Muscle of leg (tissue), 11 donors: ENCODE results near the gene GRK4. TPM values are rescaled to one million over a fixed set of nuclear protein-coding genes. Genes with fewer than 3 reads are reported as not detected.

ENCODE experiments used
- DNase-seq: peaks from one replicate; pipeline ENCODE4 v3.0.0; 2013
- H3K27ac ChIP-seq: one replicate; pipeline ENCODE4 v1.5.1; 2013; ENCODE audit warnings: mild to moderate bottlenecking, low read length, control low read depth
- H3K27me3 ChIP-seq: one replicate; pipeline ENCODE4 v1.6.1; 2013; ENCODE audit warnings: low read length; ENCODE audit not compliant: control insufficient read depth, insufficient read depth
- H3K36me3 ChIP-seq: one replicate; pipeline ENCODE4 v1.6.1; 2013; ENCODE audit warnings: low read length; ENCODE audit not compliant: control insufficient read depth, insufficient read depth
- H3K4me1 ChIP-seq: one replicate; pipeline ENCODE4 v1.6.1; 2013; ENCODE audit warnings: low read length; ENCODE audit not compliant: control insufficient read depth, insufficient read depth
- H3K4me3 ChIP-seq: one replicate; pipeline ENCODE4 v1.5.1; 2013; ENCODE audit warnings: low read length, control low read depth
- H3K9me3 ChIP-seq: replicated peaks from 2 replicates; pipeline ENCODE4 v1.6.1; 2013; ENCODE audit warnings: low read depth, low read length; ENCODE audit not compliant: control insufficient read depth
- WGBS: methylation state at CpG from one replicate; pipeline ENCODE4 v1.1.5; 2013; ENCODE audit warnings: missing lambda C conversion rate; ENCODE audit not compliant: insufficient coverage; 5-methylcytosine and 5-hydroxymethylcytosine counted together
- polyA plus RNA-seq, 8 donors: library from polyadenylated mRNA; unstranded; fragments of 120-200 nt; gene quantifications; one replicate each; pipeline versions ENCODE4 v1.2.1 to v1.2.3, GENCODE V29; 2013; ENCODE audit warnings: inconsistent platforms in 1 of 8, low replicate concordance in 1 of 8; ENCODE audit not compliant: insufficient read length in 8 of 8, insufficient read depth in 1 of 8
- total RNA-seq: library from RNA; stranded (reverse); fragments of 120-200 nt; gene quantifications from one replicate; pipeline ENCODE4 v1.2.4, GENCODE V29; 2013

The GRK4 gene
- total and polyA plus RNA-seq, 9 donors: 6.7 to 16.1 (median 8.8) TPM

DNA sequence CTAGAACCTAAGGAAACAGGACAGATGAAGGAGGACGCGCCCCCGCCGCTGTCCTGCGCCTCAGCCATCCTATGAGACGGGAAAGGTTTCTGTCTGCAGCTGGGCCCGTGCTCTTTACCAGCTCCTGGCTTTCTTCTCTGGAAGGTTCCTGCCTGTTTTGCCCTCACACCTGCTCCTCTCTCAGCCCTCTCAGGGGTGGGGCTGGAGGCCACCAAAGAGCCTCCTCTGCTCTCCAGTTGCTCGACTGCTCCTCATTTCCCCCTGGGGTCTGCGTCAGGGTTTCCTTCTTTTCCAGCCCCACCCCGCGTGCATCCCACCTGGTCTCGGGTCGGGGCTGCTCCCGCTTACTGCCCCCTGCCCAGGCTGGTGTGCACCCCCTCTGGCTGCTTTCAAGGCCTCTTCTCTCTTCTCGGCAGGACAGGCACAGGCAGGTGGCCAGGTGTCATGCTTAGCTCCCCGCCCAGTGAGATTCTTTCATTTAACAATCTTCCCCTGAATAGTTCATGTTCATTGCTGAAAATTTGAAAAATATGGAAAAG lies 106.4 kb downstream of the GRK4 start:
- Histone ChIP-seq H3K4me1 (peaks cover 6% of the 10 kb centered on the region), H3K36me3 (no peaks in the 10 kb centered on the region), H3K27me3 (no peaks in the 10 kb centered on the region), H3K4me3 (no peak overlapping the region), H3K9me3 (no peaks in the 10 kb centered on the region), H3K27ac (no peak overlapping the region)
- 64% methylated on average over 14 of the region's 16 CpGs for WGBS
- DNase-seq: no peak

DNA sequence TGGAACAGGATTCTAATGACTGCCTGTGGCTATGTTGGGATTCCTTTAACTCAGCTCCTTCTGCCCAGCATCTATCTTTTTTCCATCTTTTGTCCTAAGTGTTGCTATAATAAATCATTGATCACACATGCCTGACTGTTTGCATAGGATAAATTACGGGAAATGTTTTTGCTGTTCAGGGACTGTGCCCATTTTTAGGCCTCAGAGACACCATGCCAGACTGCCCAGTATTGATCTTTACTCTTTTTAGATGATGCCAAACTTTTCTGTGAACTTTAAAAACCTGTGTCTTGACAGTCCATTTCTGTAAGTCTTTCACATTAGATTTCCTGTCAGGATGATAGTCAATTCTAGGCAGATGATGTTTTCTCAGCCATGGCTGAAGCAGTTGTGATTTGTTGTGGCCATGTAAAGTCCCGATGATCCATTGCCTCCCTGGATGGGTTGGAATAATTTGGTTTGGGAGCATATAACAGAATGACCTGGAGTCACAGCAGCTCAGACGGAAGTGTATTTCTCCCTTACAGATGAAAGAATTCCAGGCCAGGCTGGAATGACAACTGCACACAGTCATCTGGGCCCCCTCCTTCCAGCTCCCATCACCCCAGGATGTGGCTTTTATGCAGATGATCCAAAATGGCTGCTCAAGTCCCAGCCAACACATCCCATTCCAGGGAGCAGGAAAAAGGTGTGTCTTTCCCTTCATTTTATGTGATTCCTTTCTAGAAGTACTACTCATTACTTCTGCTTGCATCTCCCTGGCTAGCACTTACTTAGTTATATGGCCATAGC lies 107.5 kb downstream of the GRK4 start:
- 90% methylated on average over 2 of the region's 3 CpGs for WGBS
- Histone ChIP-seq H3K9me3 (no peaks in the 10 kb centered on the region), H3K4me3 (no peak overlapping the region), H3K27me3 (no peaks in the 10 kb centered on the region), H3K4me1 (peaks cover 9% of the 10 kb centered on the region), H3K36me3 (no peaks in the 10 kb centered on the region), H3K27ac (no peak overlapping the region)
- no peak for DNase-seq

DNA sequence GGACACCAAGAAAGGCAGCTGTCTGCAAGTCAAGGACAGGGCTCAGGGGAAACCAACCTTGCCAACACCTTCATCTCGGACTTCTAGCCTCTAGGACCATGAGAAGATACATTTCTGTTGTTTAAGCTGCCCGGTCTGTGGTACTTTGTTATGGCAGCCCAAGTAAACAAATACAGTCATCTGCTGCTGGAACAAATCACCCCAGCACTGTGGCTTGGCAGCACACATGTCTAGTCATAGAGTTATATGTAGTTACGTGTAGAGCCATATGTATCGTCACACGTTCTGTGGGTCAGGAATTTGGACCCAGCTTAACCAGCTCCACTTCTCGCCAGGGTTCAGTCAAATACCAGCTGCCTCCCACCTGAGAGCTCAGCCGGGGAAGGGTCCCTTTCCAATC lies 108.4 kb downstream of the GRK4 start:
- Histone ChIP-seq H3K27ac (no peak overlapping the region), H3K4me1 (peaks cover 11% of the 10 kb centered on the region), H3K27me3 (no peaks in the 10 kb centered on the region), H3K9me3 (no peaks in the 10 kb centered on the region), H3K36me3 (no peaks in the 10 kb centered on the region), H3K4me3 (no peak overlapping the region)
- WGBS: 83% methylated on average over 5 of the region's 7 CpGs
- peak; percentile 22 for DNase-seq

DNA sequence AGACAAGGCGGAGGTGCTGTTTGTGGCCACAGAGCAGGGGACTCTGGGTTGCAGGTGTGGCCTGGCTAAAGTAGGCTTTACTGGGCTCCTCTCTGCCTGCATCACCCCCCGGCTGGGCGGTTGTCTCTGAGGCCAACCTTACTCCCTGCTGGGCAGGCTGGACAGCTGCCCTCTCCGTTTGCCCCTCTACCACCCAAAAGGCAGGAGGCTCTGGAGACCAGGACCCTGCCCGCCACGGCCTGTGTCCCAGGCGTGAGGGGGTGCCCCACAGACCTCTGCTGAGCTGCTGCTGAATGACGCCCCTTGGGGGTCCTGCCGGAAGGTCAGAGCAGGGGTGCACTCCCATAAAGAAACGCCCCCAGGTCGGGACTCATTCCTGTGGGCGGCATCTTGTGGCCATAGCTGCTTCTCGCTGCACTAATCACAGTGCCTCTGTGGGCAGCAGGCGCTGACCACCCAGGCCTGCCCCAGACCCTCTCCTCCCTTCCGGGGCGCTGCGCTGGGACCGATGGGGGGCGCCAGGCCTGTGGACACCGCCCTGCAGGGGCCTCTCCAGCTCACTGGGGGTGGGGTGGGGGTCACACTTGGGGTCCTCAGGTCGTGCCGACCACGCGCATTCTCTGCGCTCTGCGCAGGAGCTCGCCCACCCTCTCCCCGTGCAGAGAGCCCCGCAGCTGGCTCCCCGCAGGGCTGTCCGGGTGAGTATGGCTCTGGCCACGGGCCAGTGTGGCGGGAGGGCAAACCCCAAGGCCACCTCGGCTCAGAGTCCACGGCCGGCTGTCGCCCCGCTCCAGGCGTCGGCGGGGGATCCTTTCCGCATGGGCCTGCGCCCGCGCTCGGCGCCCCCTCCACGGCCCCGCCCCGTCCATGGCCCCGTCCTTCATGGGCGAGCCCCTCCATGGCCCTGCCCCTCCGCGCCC lies 110.0 kb downstream of the GRK4 start:
- 11% methylated on average over 34 of the region's 54 CpGs for WGBS
- peaks cover 11% of the 10 kb centered on the region for H3K4me1 ChIP-seq
- peak overlapping the region; percentile 25 for H3K27ac ChIP-seq
- no peaks in the 10 kb centered on the region for H3K27me3 ChIP-seq
- H3K36me3 ChIP-seq: no peaks in the 10 kb centered on the region
- no peak for DNase-seq
- H3K9me3 ChIP-seq: no peaks in the 10 kb centered on the region
- peak overlapping the region; percentile 56 for H3K4me3 ChIP-seq

DNA sequence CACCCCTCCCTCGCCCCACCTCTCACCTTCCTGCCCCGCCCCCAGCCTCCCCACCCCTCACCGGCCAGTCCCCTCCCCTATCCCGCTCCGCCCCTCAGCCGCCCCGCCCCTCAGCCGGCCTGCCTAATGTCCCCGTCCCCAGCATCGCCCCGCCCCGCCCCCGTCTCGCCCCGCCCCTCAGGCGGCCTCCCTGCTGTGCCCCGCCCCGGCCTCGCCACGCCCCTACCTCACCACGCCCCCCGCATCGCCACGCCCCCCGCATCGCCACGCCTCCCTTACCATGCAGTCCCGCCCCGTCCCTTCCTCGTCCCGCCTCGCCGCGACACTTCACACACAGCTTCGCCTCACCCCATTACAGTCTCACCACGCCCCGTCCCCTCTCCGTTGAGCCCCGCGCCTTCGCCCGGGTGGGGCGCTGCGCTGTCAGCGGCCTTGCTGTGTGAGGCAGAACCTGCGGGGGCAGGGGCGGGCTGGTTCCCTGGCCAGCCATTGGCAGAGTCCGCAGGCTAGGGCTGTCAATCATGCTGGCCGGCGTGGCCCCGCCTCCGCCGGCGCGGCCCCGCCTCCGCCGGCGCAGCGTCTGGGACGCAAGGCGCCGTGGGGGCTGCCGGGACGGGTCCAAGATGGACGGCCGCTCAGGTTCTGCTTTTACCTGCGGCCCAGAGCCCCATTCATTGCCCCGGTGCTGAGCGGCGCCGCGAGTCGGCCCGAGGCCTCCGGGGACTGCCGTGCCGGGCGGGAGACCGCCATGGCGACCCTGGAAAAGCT lies 110.9 kb downstream of the GRK4 start, which contains the start of the genes HTT and HTT-AS:
HTT (plus strand) TSS at position 604 of the 768 bp plus-strand sequence; CDS start at position 749, 145 bp downstream.
HTT-AS (minus strand) TSS at position 461 of the 768 bp plus-strand sequence.
- under 1% methylated on average over 66 of the region's 81 CpGs for WGBS
- Histone ChIP-seq H3K36me3 (no peaks in the 10 kb centered on the region), H3K27me3 (no peaks in the 10 kb centered on the region), H3K4me3 (peak within 1 kb of the TSS; percentile 88), H3K4me1 (peaks cover 11% of the 10 kb centered on the region), H3K9me3 (no peaks in the 10 kb centered on the region), H3K27ac (peak within 1 kb of the TSS; percentile 97)
- DNase-seq: peak; percentile 98

DNA sequence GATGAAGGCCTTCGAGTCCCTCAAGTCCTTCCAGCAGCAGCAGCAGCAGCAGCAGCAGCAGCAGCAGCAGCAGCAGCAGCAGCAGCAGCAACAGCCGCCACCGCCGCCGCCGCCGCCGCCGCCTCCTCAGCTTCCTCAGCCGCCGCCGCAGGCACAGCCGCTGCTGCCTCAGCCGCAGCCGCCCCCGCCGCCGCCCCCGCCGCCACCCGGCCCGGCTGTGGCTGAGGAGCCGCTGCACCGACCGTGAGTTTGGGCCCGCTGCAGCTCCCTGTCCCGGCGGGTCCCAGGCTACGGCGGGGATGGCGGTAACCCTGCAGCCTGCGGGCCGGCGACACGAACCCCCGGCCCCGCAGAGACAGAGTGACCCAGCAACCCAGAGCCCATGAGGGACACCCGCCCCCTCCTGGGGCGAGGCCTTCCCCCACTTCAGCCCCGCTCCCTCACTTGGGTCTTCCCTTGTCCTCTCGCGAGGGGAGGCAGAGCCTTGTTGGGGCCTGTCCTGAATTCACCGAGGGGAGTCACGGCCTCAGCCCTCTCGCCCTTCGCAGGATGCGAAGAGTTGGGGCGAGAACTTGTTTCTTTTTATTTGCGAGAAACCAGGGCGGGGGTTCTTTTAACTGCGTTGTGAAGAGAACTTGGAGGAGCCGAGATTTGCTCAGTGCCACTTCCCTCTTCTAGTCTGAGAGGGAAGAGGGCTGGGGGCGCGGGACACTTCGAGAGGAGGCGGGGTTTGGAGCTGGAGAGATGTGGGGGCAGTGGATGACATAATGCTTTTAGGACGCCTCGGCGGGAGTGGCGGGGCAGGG lies 111.7 kb downstream of the GRK4 start:
- H3K27ac ChIP-seq: peak overlapping the region; percentile 96
- H3K4me3 ChIP-seq: peak overlapping the region; percentile 88
- H3K9me3 ChIP-seq: no peaks in the 10 kb centered on the region
- no peaks in the 10 kb centered on the region for H3K36me3 ChIP-seq
- under 1% methylated on average over 36 of the region's 60 CpGs for WGBS
- H3K27me3 ChIP-seq: no peaks in the 10 kb centered on the region
- H3K4me1 ChIP-seq: peaks cover 11% of the 10 kb centered on the region
- DNase-seq: peak; percentile 85

DNA sequence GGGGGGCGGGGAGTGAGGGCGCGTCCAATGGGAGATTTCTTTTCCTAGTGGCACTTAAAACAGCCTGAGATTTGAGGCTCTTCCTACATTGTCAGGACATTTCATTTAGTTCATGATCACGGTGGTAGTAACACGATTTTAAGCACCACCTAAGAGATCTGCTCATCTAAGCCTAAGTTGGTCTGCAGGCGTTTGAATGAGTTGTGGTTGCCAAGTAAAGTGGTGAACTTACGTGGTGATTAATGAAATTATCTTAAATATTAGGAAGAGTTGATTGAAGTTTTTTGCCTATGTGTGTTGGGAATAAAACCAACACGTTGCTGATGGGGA lies 112.2 kb downstream of the GRK4 start:
- H3K36me3 ChIP-seq: no peaks in the 10 kb centered on the region
- peak overlapping the region; percentile 96 for H3K27ac ChIP-seq
- H3K9me3 ChIP-seq: no peaks in the 10 kb centered on the region
- DNase-seq: no peak
- no peaks in the 10 kb centered on the region for H3K27me3 ChIP-seq
- H3K4me1 ChIP-seq: peaks cover 11% of the 10 kb centered on the region
- 0% methylated on average over 5 of the region's 8 CpGs for WGBS
- H3K4me3 ChIP-seq: peak overlapping the region; percentile 88

DNA sequence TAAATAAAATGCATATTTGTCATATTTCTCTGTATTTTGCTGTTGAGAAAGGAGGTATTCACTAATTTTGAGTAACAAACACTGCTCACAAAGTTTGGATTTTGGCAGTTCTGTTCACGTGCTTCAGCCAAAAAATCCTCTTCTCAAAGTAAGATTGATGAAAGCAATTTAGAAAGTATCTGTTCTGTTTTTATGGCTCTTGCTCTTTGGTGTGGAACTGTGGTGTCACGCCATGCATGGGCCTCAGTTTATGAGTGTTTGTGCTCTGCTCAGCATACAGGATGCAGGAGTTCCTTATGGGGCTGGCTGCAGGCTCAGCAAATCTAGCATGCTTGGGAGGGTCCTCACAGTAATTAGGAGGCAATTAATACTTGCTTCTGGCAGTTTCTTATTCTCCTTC lies 114.4 kb downstream of the GRK4 start:
- peaks cover 11% of the 10 kb centered on the region for H3K4me1 ChIP-seq

DNA sequence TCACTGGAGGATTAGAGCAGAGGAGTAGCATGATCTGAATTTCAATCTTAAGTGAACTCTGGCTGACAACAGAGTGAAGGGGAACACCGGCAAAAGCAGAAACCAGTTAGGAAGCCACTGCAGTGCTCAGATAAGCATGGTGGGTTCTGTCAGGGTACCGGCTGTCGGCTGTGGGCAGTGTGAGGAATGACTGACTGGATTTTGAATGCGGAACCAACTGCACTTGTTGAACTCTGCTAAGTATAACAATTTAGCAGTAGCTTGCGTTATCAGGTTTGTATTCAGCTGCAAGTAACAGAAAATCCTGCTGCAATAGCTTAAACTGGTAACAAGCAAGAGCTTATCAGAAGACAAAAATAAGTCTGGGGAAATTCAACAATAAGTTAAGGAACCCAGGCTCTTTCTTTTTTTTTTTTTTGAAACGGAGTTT lies 116.3 kb downstream of the GRK4 start:
- Histone ChIP-seq H3K9me3 (no peaks in the 10 kb centered on the region), H3K4me3 (no peak overlapping the region), H3K27me3 (no peaks in the 10 kb centered on the region), H3K27ac (no peak overlapping the region), H3K4me1 (peaks cover 5% of the 10 kb centered on the region), H3K36me3 (no peaks in the 10 kb centered on the region)
- DNase-seq: no peak
- 86% methylated on average over 5 of the region's 6 CpGs for WGBS

More for the DNA sequence above, 114.4 kb downstream of the GRK4 start:
- peak; percentile 16 for DNase-seq
- Histone ChIP-seq H3K4me3 (no peak overlapping the region), H3K36me3 (no peaks in the 10 kb centered on the region), H3K27me3 (no peaks in the 10 kb centered on the region), H3K9me3 (no peaks in the 10 kb centered on the region), H3K27ac (no peak overlapping the region)
- 50% methylated on average over 1 of the region's 2 CpGs for WGBS
